SW480 (cell line): Measurements from ENCODE around the gene ZNF813.
A peak's percentile ranks its signal among the peaks of the same experiment; 100 is the strongest.

ENCODE experiments used
- DNase-seq: peaks from one replicate; pipeline ENCODE4 v3.0.0-alpha.2; 2016; ENCODE audit warnings: low spot score

ZNF813 gene

GRCh38 chr19:53520547-53521372 lies 53.2 kb downstream of the ZNF813 start:
- DNase-seq = peak; percentile 79

DNA sequence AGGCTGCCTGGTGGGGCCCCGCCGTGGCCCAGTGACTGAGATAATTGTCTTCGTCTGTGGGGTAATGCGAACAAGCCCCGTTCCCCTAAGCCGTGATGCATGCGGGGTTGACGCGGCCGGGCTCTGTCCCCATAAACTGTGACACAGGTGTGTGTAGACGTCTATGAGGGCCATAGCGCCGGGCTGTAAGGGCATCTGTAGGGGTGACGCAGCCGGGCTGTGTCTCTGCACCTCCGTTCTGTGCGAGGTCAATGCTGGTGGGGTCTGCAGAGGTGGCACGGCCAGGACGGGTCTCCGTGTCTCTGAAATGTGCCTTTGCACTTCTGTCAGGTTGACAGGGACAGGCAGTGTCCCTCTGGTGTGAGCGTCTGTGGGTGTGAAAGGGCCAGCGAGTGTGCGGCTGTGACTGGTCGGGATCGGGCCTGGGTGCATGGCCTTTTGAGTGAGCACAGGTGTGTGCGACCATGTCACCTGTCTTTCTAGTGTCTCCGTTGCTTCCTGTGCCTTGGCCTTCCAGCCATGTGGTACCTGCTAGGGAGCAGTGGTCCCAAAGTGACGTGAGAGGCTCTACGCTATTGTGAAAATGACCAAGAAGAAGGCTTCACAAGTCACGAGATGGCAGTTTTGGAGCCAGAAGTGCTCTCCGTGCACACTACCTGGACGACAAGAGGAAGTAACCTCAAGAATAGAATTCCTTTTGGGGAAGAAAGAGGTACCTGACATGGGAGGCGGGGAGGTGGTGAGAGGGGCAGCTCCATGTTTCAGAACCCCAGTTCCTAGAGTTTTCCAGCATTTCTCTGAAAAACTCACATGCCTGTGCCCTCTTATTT lies 54.1 kb downstream of the ZNF813 start:
- no peak for DNase-seq

GRCh38 chr19:53525922-53526321 lies 58.4 kb downstream of the ZNF813 start:
- DNase-seq = no peak

- DNase-seq = no peak
These were observed 63.1 kb downstream of the ZNF813 start for GRCh38 chr19:53530622-53531021.

DNA sequence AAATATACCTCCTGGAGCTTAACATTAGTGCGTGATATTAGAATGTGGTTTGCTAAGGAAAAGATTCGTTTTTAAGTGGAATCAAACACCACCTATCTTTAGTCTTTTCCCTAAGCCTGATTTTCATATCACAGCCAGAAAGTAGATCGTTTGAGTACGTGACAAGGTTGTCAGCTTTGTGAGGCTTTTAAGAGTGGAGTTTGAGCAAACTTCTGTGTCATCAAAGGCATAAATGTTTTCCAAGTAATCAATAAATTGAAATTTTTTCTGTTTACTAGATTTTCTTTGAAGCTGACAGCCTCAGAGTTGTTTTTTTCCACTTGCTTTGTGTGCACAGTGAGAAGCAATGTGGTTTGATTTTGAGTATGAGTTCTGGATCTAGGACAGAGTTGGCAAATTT lies 63.9 kb downstream of the ZNF813 start:
- DNase-seq = no peak

DNA sequence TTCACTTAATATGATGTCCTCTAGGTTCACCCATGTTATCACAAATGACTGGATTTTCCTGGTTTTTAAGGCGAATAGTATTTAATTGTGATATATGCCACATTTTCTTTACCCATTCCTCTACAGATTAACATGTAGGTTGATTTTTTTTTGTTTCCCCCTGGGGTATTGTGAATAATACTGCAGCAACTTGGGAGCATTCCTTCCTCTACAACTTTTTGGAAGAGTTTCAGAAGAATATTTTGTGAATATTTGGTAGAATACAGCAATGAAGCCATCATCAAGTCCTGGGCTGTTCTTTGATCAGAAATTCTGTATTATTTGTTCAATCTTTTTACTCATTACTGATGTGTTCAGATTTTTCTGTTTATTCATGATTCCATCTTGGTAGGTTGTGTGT lies 64.8 kb downstream of the ZNF813 start:
- no peak for DNase-seq

DNA sequence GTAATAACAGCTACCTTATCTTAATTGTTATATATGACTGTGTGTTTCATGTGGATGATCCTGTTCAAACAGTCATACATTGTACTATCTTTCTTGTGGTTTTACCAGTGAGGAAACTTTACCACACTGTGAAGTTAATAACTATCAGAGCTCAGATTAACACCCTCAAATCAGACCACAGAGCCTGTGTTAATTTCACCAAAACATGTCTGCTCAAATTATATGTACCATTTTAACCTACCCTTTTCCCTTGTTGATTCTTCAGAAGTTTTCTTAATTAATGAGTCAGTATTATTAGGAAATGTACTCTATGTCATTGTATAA lies 68.7 kb downstream of the ZNF813 start:
- DNase-seq = no peak

- no peak for DNase-seq
These were observed 69.6 kb downstream of the ZNF813 start for GRCh38 chr19:53537121-53537520.

- no peak for DNase-seq
These were observed 70.2 kb downstream of the ZNF813 start, which contains the start of gene ZNF331 for GRCh38 chr19:53537521-53538377. ZNF331 (plus strand) TSS chr19:53538145; CDS start chr19:53569377, 31,232 bp downstream.

DNA sequence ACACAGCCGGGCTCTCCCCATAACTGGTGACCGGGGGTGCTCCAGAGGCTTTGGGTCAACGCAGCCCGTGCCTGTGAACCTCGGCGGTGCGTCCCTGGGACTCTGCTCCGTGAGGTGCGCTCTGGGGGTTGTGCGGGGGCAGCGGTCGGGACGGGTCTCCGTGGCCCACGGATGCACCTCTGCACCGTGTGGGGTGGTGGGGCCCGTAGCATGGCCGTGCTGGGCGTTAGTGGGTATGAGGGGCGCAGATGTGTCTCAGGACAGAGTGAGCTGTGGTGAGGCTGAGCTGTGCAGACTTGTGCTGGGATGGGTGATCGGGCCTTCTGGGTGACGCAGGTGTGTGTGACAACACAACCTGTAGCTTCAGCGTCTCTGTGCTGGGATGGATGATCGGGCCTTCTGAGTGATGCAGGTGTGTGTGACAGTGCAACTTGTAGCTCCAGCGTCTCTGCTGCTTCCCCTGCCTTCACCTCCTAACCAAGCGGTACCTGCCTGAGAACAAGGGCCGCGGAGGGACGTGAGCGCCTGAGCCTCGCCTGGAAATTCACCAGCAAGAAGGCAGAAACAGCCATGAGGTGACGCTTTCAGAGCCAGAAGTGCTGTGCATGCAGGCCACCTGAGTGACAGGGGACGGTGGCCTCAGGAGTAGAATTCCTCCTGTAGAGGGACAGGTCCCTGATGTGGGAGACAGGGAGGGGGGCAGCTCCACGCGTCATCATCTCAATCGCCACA lies 71.0 kb downstream of the ZNF813 start:
- DNase-seq = no peak

GRCh38 chr19:53540091-53540490 lies 72.6 kb downstream of the ZNF813 start:
- DNase-seq = no peak

DNA sequence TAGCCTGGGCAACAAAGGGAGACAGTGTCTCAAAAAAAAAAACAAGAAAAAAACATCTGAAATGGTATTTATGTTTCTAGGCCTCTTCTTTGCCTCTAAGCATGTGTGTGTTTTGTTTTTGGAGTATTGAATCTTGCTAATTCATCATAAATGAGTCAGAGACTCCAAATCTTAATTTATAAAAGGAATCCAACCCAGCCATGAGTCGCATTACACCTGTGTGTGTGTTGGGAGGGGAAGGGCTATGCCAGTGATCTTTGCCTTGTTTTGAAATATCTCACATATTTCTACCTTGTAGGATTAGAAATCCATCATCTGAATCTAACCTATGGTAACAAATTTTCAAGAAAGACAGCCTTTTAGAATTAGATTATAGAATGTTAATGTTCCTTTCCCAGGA lies 74.4 kb downstream of the ZNF813 start:
- DNase-seq = no peak

- DNase-seq = no peak
These were observed 77.9 kb downstream of the ZNF813 start for GRCh38 chr19:53545271-53546065.
